ENCODE results near the gene HOXC6. TPM values are rescaled to one million over a fixed set of nuclear protein-coding genes. Genes with fewer than 3 reads are reported as not detected.

HOXC6 gene
- total and polyA plus RNA-seq, 9 of the 15 experiments (the other 6 are each of a cell fraction or from before 2014, with no cell fraction given), result 0.06 to 4.0 (median 1.4) TPM

- no peak for FAIRE-seq
- no peak for ATAC-seq
- no peaks in the 10 kb centered on the region for H3K27me3 ChIP-seq (ENCODE audit: control insufficient read depth in 2 of 2, insufficient read depth in 2 of 2, low read length in 2 of 2)
- no peak overlapping the region for H2AFZ ChIP-seq (ENCODE audit: low read depth, low read length)
- ChIA-PET POLR2A (interaction anchor here (0.6 to 1.4 kb wide), 4 partner anchors 10 to 36 kb away, joined by 3 to 4 read pairs (median 3); no protein-coding TSS in a partner anchor), CTCF (ENCODE audit: low intra/inter-chr PET ratio) (interaction anchor here (0.6 to 2.7 kb wide), 2 partner anchors 17 to 64 kb away, joined by 5 to 26 read pairs; partner anchors contain the start of gene HOXC10)
- no TSS peak for BruUV-seq (replicated peaks)
- no peaks in the 10 kb centered on the region; the same call in 1 of the 2 replicates for H4K20me1 ChIP-seq (replicated peaks; ENCODE audit: control insufficient read depth, insufficient read depth, low read length)
- peaks cover 21% of the 10 kb centered on the region for H3K79me2 ChIP-seq (ENCODE audit: control insufficient read depth, insufficient read depth, low read length)
- no peak for DNase-seq (ENCODE audit: extremely low read depth in 1 of 4, low spot score in 3 of 4)
- no peaks in the 10 kb centered on the region for H3K36me3 ChIP-seq (ENCODE audit: control insufficient read depth, insufficient read depth, low read length)
- 0 out of 4 replicates have a peak overlapping the region, but pooled peaks of 1 of the 2 experiments have one; percentile 14 for H3K9ac ChIP-seq (ENCODE audit: insufficient read depth in 1 of 2, low read depth in 2 of 2, low read length in 2 of 2)
- H3K9me1 ChIP-seq (ENCODE audit: control insufficient read depth, insufficient read depth, low read length), result no peaks in the 10 kb centered on the region
- no peaks in the 10 kb centered on the region for H3K9me3 ChIP-seq (replicated peaks; ENCODE audit: control insufficient read depth, insufficient read depth, low read depth, low read length)
- no peak overlapping the region for H3K4me3 ChIP-seq
- intact Hi-C loops (cut with micrococcal nuclease) (no loop called here), in situ Hi-C loops (cut with MboI) (no loop called here)
- no peak overlapping the region for H3K4me2 ChIP-seq (ENCODE audit: insufficient read depth, low read length)
- H3K27ac ChIP-seq (ENCODE audit: extremely low read depth, low read depth, low read length), result no peak overlapping the region
- peaks cover 34 to 66% of the 10 kb centered on the region in 2 experiments for H3K4me1 ChIP-seq (replicated peaks in 1 of 2; ENCODE audit: control insufficient read depth in 2 of 2, insufficient read depth in 2 of 2, low read length in 2 of 2)
- WGBS (ENCODE audit: insufficient coverage, low coverage, missing lambda C conversion rate), result 91% methylated on average over 18 of the region's 19 CpGs
- TF ChIP-seq SMC3 (conservative IDR thresholded peaks at IDR 0.05; ENCODE audit: insufficient read depth, low read depth, low read length) (no peak), RREB1 (CRISPR knock-in tag; IDR thresholded peaks at IDR 0.05) (no peak), HMGXB4 (CRISPR knock-in tag; IDR thresholded peaks at IDR 0.05) (no peak), ELF4 (CRISPR knock-in tag; IDR thresholded peaks at IDR 0.05) (no peak), PTTG1 (tag; IDR thresholded peaks at IDR 0.05; ENCODE audit: low read depth) (no peak), FOXA3 (CRISPR knock-in tag; conservative IDR thresholded peaks at IDR 0.05 in 1 of 2, IDR thresholded peaks at IDR 0.05 in 1 of 2) (no peak), TAF7 (tag; IDR thresholded peaks at IDR 0.05) (no peak), BHLHE40 (IDR thresholded peaks at IDR 0.05; ENCODE audit: low read length) (no peak), SMARCA5 (IDR thresholded peaks at IDR 0.05) (no peak), E2F1 (CRISPR knock-in tag; IDR thresholded peaks at IDR 0.05) (no peak), DNMT1 (IDR thresholded peaks at IDR 0.05) (no peak), GMEB1 (CRISPR knock-in tag; IDR thresholded peaks at IDR 0.05) (no peak)
Measured at GRCh38 chr12:54002915-54003389, 25.3 kb upstream of the HOXC6 start.
